Cerebellar nuclear complex (tissue), 1 donor: ENCODE measurements around the gene PHKB.

Experiments
- DNase-seq, 2 experiments: peaks; one replicate each; lab custom pipeline; 2025; lab: John Stamatoyannopoulos, UW

Gene PHKB

DNA sequence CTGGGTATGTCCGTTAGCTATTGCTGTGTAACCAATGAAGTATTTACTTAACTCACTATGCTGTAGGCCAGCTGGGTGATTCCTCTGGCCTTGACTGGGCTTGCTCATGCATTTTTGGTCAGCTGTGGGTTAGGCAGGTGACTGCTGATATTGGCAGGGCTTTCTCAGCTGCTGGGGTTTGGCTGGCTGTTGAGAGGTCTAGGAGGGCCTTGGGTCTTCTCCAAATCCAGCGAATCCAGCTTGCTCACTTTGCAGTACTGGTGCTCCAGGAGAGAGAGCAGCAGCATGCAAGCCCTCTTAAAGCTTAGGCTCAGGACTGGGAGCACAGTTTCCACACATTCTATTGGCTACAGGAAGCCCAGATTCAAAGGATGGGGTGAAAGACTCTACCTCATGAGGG, 270.1 kb downstream of the PHKB start:
- DNase-seq, result no peak

- DNase-seq, result no peak
Observed at GRCh38 chr16:47732122-47732521, 271.0 kb downstream of the PHKB start.

- DNase-seq, result no peak
Observed at GRCh38 chr16:47732523-47733111, 271.5 kb downstream of the PHKB start.

DNA sequence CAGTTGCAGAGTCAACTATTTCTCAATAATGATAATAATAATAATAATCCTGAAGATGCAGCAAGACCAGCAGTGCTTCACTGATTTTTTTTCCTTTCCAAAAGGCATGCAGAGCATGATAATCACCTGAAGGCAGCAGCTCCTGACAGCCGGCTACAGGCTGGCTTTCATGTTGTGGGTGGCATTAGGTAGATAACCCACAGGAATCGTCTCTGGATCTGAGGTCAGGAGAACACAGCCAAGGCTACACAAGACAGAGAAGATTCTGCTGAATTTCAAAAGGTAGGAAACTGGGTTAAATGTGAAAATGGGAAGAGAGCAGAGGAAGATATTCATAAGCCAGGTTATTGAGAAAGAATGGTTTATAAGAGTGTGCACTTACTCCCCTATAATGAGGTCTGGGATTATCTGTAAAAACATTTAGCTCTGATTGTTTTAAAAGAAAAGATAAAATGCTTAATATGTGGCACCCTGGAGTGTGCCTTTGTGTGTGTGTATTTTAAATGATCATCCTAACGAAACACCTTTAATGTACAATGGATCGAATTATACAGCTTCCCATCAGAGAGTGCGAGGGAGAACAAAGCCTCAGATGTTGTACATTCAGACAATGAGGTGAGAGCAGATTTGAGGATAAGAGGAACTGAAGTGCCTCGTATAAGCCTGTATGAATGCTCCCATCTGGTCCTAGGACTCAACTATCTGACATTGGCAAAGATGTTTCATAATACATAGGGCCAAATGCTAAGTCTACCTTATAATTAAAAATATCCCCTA, 273.1 kb downstream of the PHKB start:
- DNase-seq, result no peak

GRCh38 chr16:47734987-47735594, 274.0 kb downstream of the PHKB start:
- no peak for DNase-seq

GRCh38 chr16:47750371-47750770, 289.2 kb downstream of the PHKB start:
- DNase-seq, result no peak
